ENCODE data around the gene KIF16B. TPM values are rescaled to one million over a fixed set of nuclear protein-coding genes. Genes with fewer than 3 reads are reported as not detected.

The KIF16B gene
- total and polyA plus RNA-seq, 10 of the 15 experiments (the other 5 are each of a cell fraction or from before 2014, with no cell fraction given), result 0.21 to 5.2 (median 3.0) TPM

GRCh38 chr20:16574656-16575355 is 1.6 kb upstream of the KIF16B start:
- H3K4me1 ChIP-seq (ENCODE audit: control insufficient read depth, insufficient read depth, low read length), result peaks cover 4% of the 10 kb centered on the region
- no peaks in the 10 kb centered on the region for H3K27me3 ChIP-seq (replicated peaks in 1 of 2; ENCODE audit: control insufficient read depth in 2 of 2, insufficient read depth in 2 of 2, low read length in 1 of 2)
- SMC1A ChIA-PET (ENCODE audit: uncharacterized antibody, unreplicated experiment), result interaction anchor here (1.4 to 1.8 kb wide), 3 partner anchors 14 to 39 kb away, joined by 3 to 8 read pairs (median 3); no protein-coding TSS in a partner anchor
- H3K9ac ChIP-seq (ENCODE audit: control insufficient read depth, insufficient read depth, low read length), result peak overlapping the region; percentile 43; the same call in 1 of the 2 replicates
- in situ Hi-C loops (cut with MboI) (no loop called here), intact Hi-C loops (cut with micrococcal nuclease; ENCODE audit: unreplicated experiment) (loop anchor here (10.0 kb wide), 1 partner anchor 260 kb away; no protein-coding TSS in a partner anchor)
- no peaks in the 10 kb centered on the region for H3K9me3 ChIP-seq (replicated peaks; ENCODE audit: control insufficient read depth, insufficient read depth, low read length)
- H4K20me1 ChIP-seq (ENCODE audit: control insufficient read depth, insufficient read depth), result no peaks in the 10 kb centered on the region
- DNase-seq (ENCODE audit: low read depth, low spot score) (peak; percentile 26), FAIRE-seq (no peak), ATAC-seq (peak; percentile 80)
- BruUV-seq (replicated peaks), result no TSS peak
- TF ChIP-seq SP1 (IDR thresholded peaks at IDR 0.05; ENCODE audit: low read depth, low read length) (peak; percentile 89), NFYB (IDR thresholded peaks at IDR 0.05; ENCODE audit: insufficient read depth, low read depth, low read length) (0 out of 2 replicates have a peak, but pooled peaks have one; percentile 6), DPF2 (IDR thresholded peaks at IDR 0.05) (0 out of 2 replicates have a peak, but pooled peaks have one; percentile 18), IKZF2 (IDR thresholded peaks at IDR 0.05) (0 out of 4 replicates have a peak, but pooled peaks of 1 of the 2 experiments have one; percentile 19), SMARCA5 (IDR thresholded peaks at IDR 0.05) (peak; percentile 60; the same call in 1 of the 2 replicates), NR2F1 (conservative IDR thresholded peaks at IDR 0.05) (peak; percentile 66), RFX5 (IDR thresholded peaks at IDR 0.05; ENCODE audit: low read depth, low read length) (0 out of 2 replicates have a peak, but pooled peaks have one; percentile 18), PKNOX1 (IDR thresholded peaks at IDR 0.05) (no peak), ZNF217 (IDR thresholded peaks at IDR 0.05) (peak; percentile 73; the same call in 1 of the 2 replicates), NRF1 (conservative IDR thresholded peaks at IDR 0.05; ENCODE audit: low read depth, low read length) (peak; percentile 41), IKZF1 (conservative IDR thresholded peaks at IDR 0.05) (peak; percentile 38; the same call in 1 of the 2 replicates), SRF (IDR thresholded peaks at IDR 0.05; ENCODE audit: low read depth in 2 of 2, low read length in 2 of 2) (peak; percentile 56 to 77; a peak in 3 of 4 replicates), RELB (IDR thresholded peaks at IDR 0.05; ENCODE audit: low read depth) (no peak), STAT1 (conservative IDR thresholded peaks at IDR 0.05) (0 out of 2 replicates have a peak, but pooled peaks have one; percentile 57), MEF2B (IDR thresholded peaks at IDR 0.05; ENCODE audit: partially characterized antibody, poor library complexity, severe bottlenecking) (peak; percentile 67), MAX (IDR thresholded peaks at IDR 0.05; ENCODE audit: low read depth, low read length) (peak; percentile 24; the same call in 1 of the 2 replicates), NBN (IDR thresholded peaks at IDR 0.05) (no peak), BACH1 (IDR thresholded peaks at IDR 0.05; ENCODE audit: borderline replicate concordance) (no peak), YY1 (IDR thresholded peaks at IDR 0.05; ENCODE audit: low read depth, low read length) (peak; percentile 70; the same call in 1 of the 2 replicates)
- no peaks in the 10 kb centered on the region for H3K79me2 ChIP-seq (ENCODE audit: control insufficient read depth, insufficient read depth, low read length)
- H3K4me2 ChIP-seq (ENCODE audit: control insufficient read depth, insufficient read depth), result peak overlapping the region; percentile 67
- peak overlapping the region; percentile 83 for H2AFZ ChIP-seq (ENCODE audit: control insufficient read depth, low read depth, low read length)
- H3K36me3 ChIP-seq (ENCODE audit: control insufficient read depth in 2 of 2, insufficient read depth in 2 of 2, low read length in 1 of 2), result no peaks in the 10 kb centered on the region
- POLR2A ChIA-PET, result interaction anchor here (1.5 kb wide), 1 partner anchor 38 kb away, joined by 4 read pairs; no protein-coding TSS in a partner anchor
- H3K4me3 ChIP-seq, result peak overlapping the region; percentile 32; the same call in 1 of the 2 replicates
- WGBS (ENCODE audit: insufficient coverage, insufficient replicate concordance, low lambda C conversion rate, missing lambda C conversion rate), result 8% methylated on average over 38 of the region's 39 CpGs
- RAD21 ChIA-PET (ENCODE audit: unreplicated experiment), result no interaction called here
- CTCF ChIA-PET, result interaction anchor here (0.9 kb wide), 1 partner anchor 142 kb away, joined by 4 read pairs; no protein-coding TSS in a partner anchor
- H3K27ac ChIP-seq (ENCODE audit: control insufficient read depth, insufficient read depth), result no peak overlapping the region

All from GM12878 (cell line).